H4 (cell line): ENCODE results near the gene IFNLR1. TPM values are rescaled to one million over a fixed set of nuclear protein-coding genes. Genes with fewer than 3 reads are reported as not detected.

Source experiments
- DNase-seq: peaks from one replicate; pipeline ENCODE4 v3.0.0-alpha.2; 2015; ENCODE audit warnings: low spot score
- total RNA-seq: library from RNA; depleted of rRNA; stranded (reverse); fragments of >200 nt; shearing (Covaris generic); gene quantifications from 2 replicates; pipeline ENCODE4 v1.2.3, GENCODE V29; 2014

The IFNLR1 gene
- total RNA-seq, 1 experiment from 2014 or later: 0.21 TPM

GRCh38 chr1:24149866-24150233 is 37.2 kb downstream of the IFNLR1 start:
- DNase-seq: peak; percentile 56

- no peak for DNase-seq
Observed at GRCh38 chr1:24147816-24148215, 39.3 kb downstream of the IFNLR1 start.

GRCh38 chr1:24147194-24147593 is 39.9 kb downstream of the IFNLR1 start:
- DNase-seq: no peak

- DNase-seq: no peak
Observed at GRCh38 chr1:24142546-24143534, 44.2 kb downstream of the IFNLR1 start, which contains the start of gene IL22RA1. IL22RA1 (minus strand) TSS chr1:24143140; CDS start chr1:24143082, 58 bp downstream.

- DNase-seq: no peak
Observed at GRCh38 chr1:24141311-24141997, 45.6 kb downstream of the IFNLR1 start.

GRCh38 chr1:24140741-24141181 is 46.3 kb downstream of the IFNLR1 start:
- DNase-seq: no peak

GRCh38 chr1:24139841-24140425 is 47.2 kb downstream of the IFNLR1 start:
- DNase-seq: no peak

- no peak for DNase-seq
Observed at GRCh38 chr1:24139222-24139489, 47.9 kb downstream of the IFNLR1 start.

- no peak for DNase-seq
Observed at GRCh38 chr1:24138476-24139221, 48.4 kb downstream of the IFNLR1 start.

GRCh38 chr1:24136956-24137539 is 50.0 kb downstream of the IFNLR1 start:
- no peak for DNase-seq

GRCh38 chr1:24134376-24134775 is 52.7 kb downstream of the IFNLR1 start:
- no peak for DNase-seq

- no peak for DNase-seq
Observed at GRCh38 chr1:24133819-24134218, 53.3 kb downstream of the IFNLR1 start.

- DNase-seq: no peak
Observed at GRCh38 chr1:24130385-24130784, 56.7 kb downstream of the IFNLR1 start.

GRCh38 chr1:24127801-24128363 is 59.2 kb downstream of the IFNLR1 start:
- no peak for DNase-seq

- no peak for DNase-seq
Observed at GRCh38 chr1:24127134-24127800, 59.8 kb downstream of the IFNLR1 start.

GRCh38 chr1:24126672-24127023 is 60.4 kb downstream of the IFNLR1 start:
- no peak for DNase-seq

- no peak for DNase-seq
Observed at GRCh38 chr1:24126018-24126671, 60.9 kb downstream of the IFNLR1 start.

GRCh38 chr1:24125456-24125855 is 61.6 kb downstream of the IFNLR1 start:
- no peak for DNase-seq

GRCh38 chr1:24124980-24125379 is 62.1 kb downstream of the IFNLR1 start:
- DNase-seq: no peak

- DNase-seq: no peak
Observed at GRCh38 chr1:24123611-24124010, 63.5 kb downstream of the IFNLR1 start.
